HL-60 (cell line): ENCODE data around the gene FLYWCH2.

Experiments
- DNase-seq, 2 experiments: peaks; one replicate each; pipeline ENCODE4 v3.0.0-alpha.2; 2010 to 2020; ENCODE audit warnings: low read depth in 1 of 2, low spot score in 1 of 2
- H3K27ac ChIP-seq: fragments of 250-450 bp; sonication (Bioruptor Pico); replicated peaks from 2 replicates; pipeline ENCODE4 v1.5.1; 2020; ENCODE audit warnings: mild to moderate bottlenecking, moderate library complexity
- H3K27me3 ChIP-seq: fragments of 250-450 bp; sonication (Bioruptor Pico); 2 replicates; pipeline ENCODE4 v1.5.1; 2021; ENCODE audit warnings: mild to moderate bottlenecking, moderate library complexity; ENCODE audit not compliant: insufficient read depth, poor library complexity, severe bottlenecking
- H3K4me3 ChIP-seq: replicated peaks from 2 replicates; pipeline ENCODE4 v1.5.1; 2011; ENCODE audit warnings: mild to moderate bottlenecking, control low read depth, low read length; ENCODE audit not compliant: insufficient read depth
- CTCF ChIP-seq: IDR thresholded peaks from one replicate; pipeline ENCODE4 v1.5.1; 2011; ENCODE audit warnings: low read length, control low read depth, inconsistent platforms; ENCODE audit not compliant: insufficient read depth
- GABPA ChIP-seq: IDR thresholded peaks from 2 replicates; pipeline ENCODE4 v1.6.1; 2012; ENCODE audit warnings: low read depth
- POLR2AphosphoS5 ChIP-seq: IDR thresholded peaks from 2 replicates; pipeline ENCODE4 v1.6.1; 2012; ENCODE audit warnings: low read depth
- REST ChIP-seq: IDR thresholded peaks from 2 replicates; pipeline ENCODE4 v1.6.1; 2012; ENCODE audit warnings: low read depth; ENCODE audit not compliant: insufficient replicate concordance
- SPI1 ChIP-seq: IDR thresholded peaks from 2 replicates; pipeline ENCODE4 v1.6.1; 2012; ENCODE audit warnings: low read depth, mild to moderate bottlenecking, borderline replicate concordance

Gene FLYWCH2

GRCh38 chr16:2842340-2843000, 40.5 kb upstream of the FLYWCH2 start:
- DNase-seq: peak; percentile 33 to 46
- no peak for TF ChIP-seq POLR2AphosphoS5
- peak; percentile 85 for TF ChIP-seq GABPA
- H3K27me3 ChIP-seq: no peaks in the 10 kb centered on the region
- no peak overlapping the region for H3K4me3 ChIP-seq
- H3K27ac ChIP-seq: no peak overlapping the region

- H3K27ac ChIP-seq: no peak overlapping the region
- no peaks in the 10 kb centered on the region for H3K27me3 ChIP-seq
- no peak for DNase-seq
- TF ChIP-seq SPI1 (no peak), GABPA (no peak), CTCF (no peak), REST (no peak), POLR2AphosphoS5 (no peak)
- no peak overlapping the region for H3K4me3 ChIP-seq
These were observed 39.5 kb upstream of the FLYWCH2 start for GRCh38 chr16:2843526-2843925.

GRCh38 chr16:2845116-2845515, 37.9 kb upstream of the FLYWCH2 start:
- no peak overlapping the region for H3K4me3 ChIP-seq
- H3K27me3 ChIP-seq: no peaks in the 10 kb centered on the region
- no peak overlapping the region for H3K27ac ChIP-seq
- DNase-seq: no peak
- TF ChIP-seq SPI1 (no peak), GABPA (no peak), CTCF (no peak)

GRCh38 chr16:2846511-2847310, 36.3 kb upstream of the FLYWCH2 start:
- DNase-seq: no peak
- Histone ChIP-seq H3K4me3 (no peak overlapping the region), H3K27ac (no peak overlapping the region), H3K27me3 (no peaks in the 10 kb centered on the region)
- TF ChIP-seq GABPA (no peak), CTCF (no peak), POLR2AphosphoS5 (no peak), REST (no peak), SPI1 (no peak)
